GM18951 (cell line): ENCODE data around the gene KRTAP22-2.

Experiments used
- POLR2A ChIP-seq: IDR thresholded peaks from 4 replicates; pipeline ENCODE4 v1.6.1; 2011; ENCODE audit warnings: mild to moderate bottlenecking; ENCODE audit not compliant: insufficient read length, insufficient read depth; ENCODE audit errors: extremely low read depth
- in situ Hi-C: fragments of 300-500 bp; cut with MboI; formaldehyde crosslinking; loops from one replicate; pipeline ENCODE4 v1.12.0; 2022; ENCODE audit warnings: low sequenced_read_pairs, mixed read lengths, inconsistent platforms; ENCODE audit not compliant: unreplicated experiment

Gene KRTAP22-2

GRCh38 chr21:30592140-30592539 lies 1.9 kb upstream of the KRTAP22-2 start, which contains the start of gene KRTAP6-3:
KRTAP6-3 (plus strand) TSS chr21:30592440; CDS start chr21:30592446, 6 bp downstream.
- TF ChIP-seq POLR2A = no peak
- in situ Hi-C loops = no loop called here

- in situ Hi-C loops = no loop called here
- TF ChIP-seq POLR2A = no peak
Measured at GRCh38 chr21:30582870-30583269, 7.3 kb downstream of the KRTAP22-2 start.

GRCh38 chr21:30580132-30580531 lies 10.1 kb downstream of the KRTAP22-2 start:
- no peak for TF ChIP-seq POLR2A
- in situ Hi-C loops = no loop called here

- in situ Hi-C loops = no loop called here
- TF ChIP-seq POLR2A = no peak
Measured at GRCh38 chr21:30579346-30579745, 10.9 kb downstream of the KRTAP22-2 start.

GRCh38 chr21:30577766-30578165 lies 12.4 kb downstream of the KRTAP22-2 start:
- no peak for TF ChIP-seq POLR2A
- in situ Hi-C loops = no loop called here

GRCh38 chr21:30567617-30568016 lies 22.6 kb downstream of the KRTAP22-2 start:
- in situ Hi-C loops = no loop called here
- TF ChIP-seq POLR2A = no peak

- in situ Hi-C loops = no loop called here
- no peak for TF ChIP-seq POLR2A
Measured at GRCh38 chr21:30563630-30564029, 26.6 kb downstream of the KRTAP22-2 start.

GRCh38 chr21:30563072-30563471 lies 27.1 kb downstream of the KRTAP22-2 start:
- in situ Hi-C loops = no loop called here
- no peak for TF ChIP-seq POLR2A

GRCh38 chr21:30561957-30562356 lies 28.2 kb downstream of the KRTAP22-2 start:
- in situ Hi-C loops = no loop called here
- TF ChIP-seq POLR2A = no peak

- in situ Hi-C loops = no loop called here
- TF ChIP-seq POLR2A = no peak
Measured at GRCh38 chr21:30561264-30561895, 28.8 kb downstream of the KRTAP22-2 start, which contains the start of gene KRTAP19-7. KRTAP19-7 (minus strand) TSS chr21:30561314; CDS start chr21:30561289, 25 bp downstream.

GRCh38 chr21:30555095-30555494 lies 35.1 kb downstream of the KRTAP22-2 start:
- no peak for TF ChIP-seq POLR2A
- in situ Hi-C loops = no loop called here

- no peak for TF ChIP-seq POLR2A
- in situ Hi-C loops = no loop called here
Measured at GRCh38 chr21:30552782-30553181, 37.4 kb downstream of the KRTAP22-2 start.

GRCh38 chr21:30541764-30542163 lies 48.4 kb downstream of the KRTAP22-2 start, which contains the start of gene KRTAP19-6:
KRTAP19-6 (minus strand) TSS chr21:30541864; CDS start chr21:30541833, 31 bp downstream.
- in situ Hi-C loops = no loop called here
- TF ChIP-seq POLR2A = no peak
